Hepatocyte (in vitro differentiated cells): Measurements from ENCODE around the gene TECTB. TPM values are rescaled to one million over a fixed set of nuclear protein-coding genes. Genes with fewer than 3 reads are reported as not detected.

Experiments used
- DNase-seq: peaks from one replicate; pipeline ENCODE4 v3.0.0-alpha.2; 2016; ENCODE audit warnings: low spot score
- H2AFZ ChIP-seq: fragments of 200-600 bp; sonication (generic); 2 replicates; pipeline ENCODE4 v1.6.0; 2016; ENCODE audit warnings: antibody characterized with exemption, mild to moderate bottlenecking
- H3K27ac ChIP-seq: fragments of 200-600 bp; sonication (generic); 2 replicates; pipeline ENCODE4 v1.5.1; 2016; ENCODE audit warnings: mild to moderate bottlenecking
- H3K27me3 ChIP-seq: fragments of 200-600 bp; sonication (generic); 2 replicates; pipeline ENCODE4 v1.6.1; 2016
- H3K36me3 ChIP-seq: fragments of 200-600 bp; sonication (generic); replicated peaks from 2 replicates; pipeline ENCODE4 v1.5.1; 2016; ENCODE audit warnings: low read depth; ENCODE audit not compliant: insufficient read depth
- H3K4me1 ChIP-seq: fragments of 200-600 bp; sonication (generic); 2 replicates; pipeline ENCODE4 v1.5.1; 2016; ENCODE audit warnings: mild to moderate bottlenecking, moderate library complexity; ENCODE audit not compliant: insufficient read depth
- H3K4me2 ChIP-seq: fragments of 200-600 bp; sonication (generic); 2 replicates; pipeline ENCODE4 v1.6.0; 2016
- H3K4me3 ChIP-seq: fragments of 200-600 bp; sonication (generic); 2 replicates; pipeline ENCODE4 v1.5.1; 2016; ENCODE audit warnings: mild to moderate bottlenecking
- H3K79me2 ChIP-seq: fragments of 200-600 bp; sonication (generic); 2 replicates; pipeline ENCODE4 v1.6.0; 2017; ENCODE audit warnings: mild to moderate bottlenecking
- H3K9me2 ChIP-seq: fragments of 200-600 bp; sonication (generic); replicated peaks from 2 replicates; pipeline ENCODE4 v1.6.0; 2017; ENCODE audit warnings: mild to moderate bottlenecking; ENCODE audit not compliant: insufficient read depth
- H3K9me3 ChIP-seq: fragments of 200-600 bp; sonication (generic); 2 replicates; pipeline ENCODE4 v1.5.1; 2016; ENCODE audit warnings: low read depth, mild to moderate bottlenecking
- H4K20me1 ChIP-seq: fragments of 200-600 bp; sonication (generic); 2 replicates; pipeline ENCODE4 v1.6.0; 2016; ENCODE audit warnings: mild to moderate bottlenecking; ENCODE audit not compliant: insufficient read depth, poor library complexity, severe bottlenecking
- EZH2 ChIP-seq: fragments of 200-600 bp; sonication (generic); IDR thresholded peaks from 2 replicates; pipeline ENCODE4 v1.6.1; 2016; ENCODE audit warnings: antibody characterized with exemption, mild to moderate bottlenecking, borderline replicate concordance
- EZH2phosphoT487 ChIP-seq: fragments of 200-600 bp; sonication (generic); IDR thresholded peaks from one replicate; pipeline ENCODE4 v1.6.1; 2018; ENCODE audit warnings: antibody characterized with exemption, mild to moderate bottlenecking, low read depth, moderate library complexity; ENCODE audit not compliant: unreplicated experiment, severe bottlenecking
- WGBS: methylation state at CpG from one replicate; pipeline ENCODE4 v1.1.6; 2016; ENCODE audit warnings: low lambda C conversion rate; ENCODE audit errors: missing lambda C conversion rate; 5-methylcytosine and 5-hydroxymethylcytosine counted together
- polyA plus RNA-seq: library from polyadenylated mRNA; unstranded; fragments of >200 nt; fragmentation: Nextera tagmentation; extraction: Ambion mirVana; gene quantifications from 2 replicates; pipeline ENCODE4 v1.2.1, GENCODE V29; 2016
- total RNA-seq: library from RNA; depleted of rRNA; stranded (reverse); fragments of >200 nt; gene quantifications from 2 replicates; pipeline ENCODE4 v1.2.3, GENCODE V29; 2014
- TF ChIP-seq, protein P1 (sequence below): fragments of 200-600 bp; sonication (generic); IDR thresholded peaks from 2 replicates; pipeline ENCODE4 v1.5.1; 2016; ENCODE audit warnings: antibody characterized with exemption, mild to moderate bottlenecking; ENCODE audit not compliant: poor library complexity

TECTB gene
- total RNA-seq: 0.08 and 0.10 TPM in 2 replicates
- polyA plus RNA-seq: not detected in 2 replicates

DNA sequence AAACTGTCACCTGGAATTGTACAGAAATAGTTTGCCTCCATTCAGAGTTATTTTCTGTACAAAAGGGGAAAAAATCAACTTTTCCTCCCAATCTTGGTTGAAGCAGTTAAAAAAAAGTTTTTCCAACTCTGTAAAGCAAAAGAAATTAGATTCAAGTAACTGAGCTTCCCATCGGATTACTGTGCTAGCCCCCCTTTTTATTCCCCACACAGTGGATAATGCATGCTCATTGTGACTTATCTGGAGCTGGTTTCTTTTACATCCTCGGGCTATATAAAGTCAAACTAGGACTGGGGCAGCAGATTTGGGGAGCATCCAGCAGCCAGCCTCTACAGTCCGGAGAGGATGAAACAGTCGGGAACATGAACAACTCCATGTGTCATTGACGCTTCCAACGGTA lies at the start of gene TECTB:
Gene TECTB (plus strand): TSS at position 301 of the 400 bp plus-strand sequence. CDS start 335 bp downstream, outside the sequence.
- Histone ChIP-seq H3K27me3 (no peaks in the 10 kb centered on the region), H3K36me3 (no peaks in the 10 kb centered on the region), H3K4me3 (no peak within 1 kb of the TSS), H3K27ac (no peak within 1 kb of the TSS), H3K79me2 (no peaks in the 10 kb centered on the region), H3K9me3 (no peaks in the 10 kb centered on the region), H3K4me1 (peaks cover 13% of the 10 kb centered on the region), H3K9me2 (no peaks in the 10 kb centered on the region), H2AFZ (no peak within 1 kb of the TSS), H4K20me1 (no peaks in the 10 kb centered on the region), H3K4me2 (no peak within 1 kb of the TSS)
- DNase-seq: no peak
- WGBS: 85% methylated on average over 6 of the region's 6 CpGs
- TF ChIP-seq EZH2phosphoT487: no peak
- TF ChIP-seq, protein P1, sequence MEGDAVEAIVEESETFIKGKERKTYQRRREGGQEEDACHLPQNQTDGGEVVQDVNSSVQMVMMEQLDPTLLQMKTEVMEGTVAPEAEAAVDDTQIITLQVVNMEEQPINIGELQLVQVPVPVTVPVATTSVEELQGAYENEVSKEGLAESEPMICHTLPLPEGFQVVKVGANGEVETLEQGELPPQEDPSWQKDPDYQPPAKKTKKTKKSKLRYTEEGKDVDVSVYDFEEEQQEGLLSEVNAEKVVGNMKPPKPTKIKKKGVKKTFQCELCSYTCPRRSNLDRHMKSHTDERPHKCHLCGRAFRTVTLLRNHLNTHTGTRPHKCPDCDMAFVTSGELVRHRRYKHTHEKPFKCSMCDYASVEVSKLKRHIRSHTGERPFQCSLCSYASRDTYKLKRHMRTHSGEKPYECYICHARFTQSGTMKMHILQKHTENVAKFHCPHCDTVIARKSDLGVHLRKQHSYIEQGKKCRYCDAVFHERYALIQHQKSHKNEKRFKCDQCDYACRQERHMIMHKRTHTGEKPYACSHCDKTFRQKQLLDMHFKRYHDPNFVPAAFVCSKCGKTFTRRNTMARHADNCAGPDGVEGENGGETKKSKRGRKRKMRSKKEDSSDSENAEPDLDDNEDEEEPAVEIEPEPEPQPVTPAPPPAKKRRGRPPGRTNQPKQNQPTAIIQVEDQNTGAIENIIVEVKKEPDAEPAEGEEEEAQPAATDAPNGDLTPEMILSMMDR: no peak
- TF ChIP-seq EZH2: no peak

DNA sequence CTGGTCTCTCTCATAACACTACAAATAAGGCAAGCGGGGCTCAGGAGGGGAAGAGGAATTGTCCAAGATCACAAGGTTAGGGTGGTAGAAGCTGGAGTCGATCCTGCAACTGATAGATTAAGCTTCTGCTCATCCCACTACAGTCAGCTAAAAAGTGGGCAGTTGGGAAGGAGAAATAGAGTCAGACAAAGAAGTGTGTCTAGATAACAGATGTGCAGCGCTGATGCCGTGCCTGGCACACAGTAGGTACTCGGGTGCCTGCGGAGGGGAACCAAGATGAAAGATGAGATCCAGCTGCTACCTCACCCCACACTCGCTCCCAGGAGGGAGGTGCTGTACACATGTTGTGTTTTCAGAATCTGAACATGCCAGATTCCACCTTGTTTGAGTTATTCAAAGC lies 48.1 kb upstream of the TECTB start:
- Histone ChIP-seq H3K4me1 (peaks cover 5% of the 10 kb centered on the region), H3K79me2 (no peaks in the 10 kb centered on the region), H3K4me3 (no peak overlapping the region), H3K9me3 (no peaks in the 10 kb centered on the region), H3K27ac (no peak overlapping the region), H3K36me3 (no peaks in the 10 kb centered on the region), H2AFZ (no peak overlapping the region), H3K9me2 (no peaks in the 10 kb centered on the region), H3K27me3 (no peaks in the 10 kb centered on the region), H4K20me1 (no peaks in the 10 kb centered on the region), H3K4me2 (no peak overlapping the region)
- WGBS: 95% methylated on average over 7 of the region's 7 CpGs
- no peak for DNase-seq
- TF ChIP-seq, protein P1: no peak

DNA sequence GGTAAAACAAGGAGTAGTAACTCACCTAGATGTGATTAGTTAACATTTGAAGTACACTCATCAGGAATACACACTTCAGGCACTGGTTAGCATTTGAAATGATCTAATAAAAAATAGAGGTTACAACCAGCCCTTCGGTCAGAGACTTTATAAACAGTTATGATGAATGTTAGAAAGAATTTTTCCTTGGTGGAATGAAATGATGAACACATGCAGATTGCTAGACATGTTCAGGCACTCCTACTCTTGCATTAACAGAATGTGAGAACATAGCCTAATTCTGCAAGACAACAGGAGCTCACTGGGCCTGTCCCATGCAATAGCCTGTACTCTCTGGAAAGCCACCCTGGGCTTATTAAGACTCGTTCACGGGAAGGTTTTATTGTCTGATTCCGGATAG lies 47.3 kb upstream of the TECTB start:
- Histone ChIP-seq H3K9me2 (no peaks in the 10 kb centered on the region), H3K4me1 (peaks cover 5% of the 10 kb centered on the region), H3K79me2 (no peaks in the 10 kb centered on the region), H3K27ac (no peak overlapping the region), H3K27me3 (no peaks in the 10 kb centered on the region), H3K36me3 (no peaks in the 10 kb centered on the region), H4K20me1 (no peaks in the 10 kb centered on the region), H2AFZ (no peak overlapping the region), H3K4me2 (no peak overlapping the region), H3K4me3 (no peak overlapping the region), H3K9me3 (no peaks in the 10 kb centered on the region)
- no peak for DNase-seq
- no peak for TF ChIP-seq EZH2
- TF ChIP-seq, protein P1: no peak
- no peak for TF ChIP-seq EZH2phosphoT487
- WGBS: 72% methylated on average over 4 of the region's 4 CpGs

DNA sequence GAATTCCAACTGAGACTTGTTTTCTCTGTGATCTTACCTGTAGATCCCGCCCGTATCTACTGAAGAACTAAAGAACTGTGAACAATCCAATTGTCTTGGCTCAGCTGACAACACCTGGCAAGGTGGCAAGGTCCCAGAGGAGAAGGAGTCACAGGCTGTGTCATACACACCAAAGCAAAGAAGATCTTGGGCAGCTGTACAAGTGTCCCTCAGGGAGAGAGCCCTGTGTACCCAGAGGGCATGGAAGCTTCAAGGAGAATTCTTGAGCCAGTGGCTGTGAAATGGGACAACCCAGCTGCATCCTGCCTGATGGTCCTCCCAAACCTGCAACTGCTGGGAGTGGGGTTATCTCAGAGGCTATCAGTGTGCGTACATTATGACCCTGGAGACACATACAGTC lies 46.7 kb upstream of the TECTB start:
- Histone ChIP-seq H3K4me3 (no peak overlapping the region), H3K79me2 (no peaks in the 10 kb centered on the region), H3K27me3 (no peaks in the 10 kb centered on the region), H3K36me3 (no peaks in the 10 kb centered on the region), H3K9me2 (no peaks in the 10 kb centered on the region), H3K4me1 (peaks cover 2% of the 10 kb centered on the region), H3K9me3 (no peaks in the 10 kb centered on the region), H3K4me2 (no peak overlapping the region), H4K20me1 (no peaks in the 10 kb centered on the region), H3K27ac (no peak overlapping the region), H2AFZ (no peak overlapping the region)
- no peak for DNase-seq
- TF ChIP-seq EZH2 (no peak), EZH2phosphoT487 (no peak)
- TF ChIP-seq, protein P1: no peak
- WGBS: 97% methylated on average over 3 of the region's 3 CpGs
